VCaP (cell line): ENCODE results near the gene DCDC2C.

Experiments used
- H3K27ac ChIP-seq: fragments of 450-650 bp; 2 replicates; pipeline ENCODE4 v1.5.1; 2017
- CTCF ChIP-seq: fragments of 450-650 bp; conservative IDR thresholded peaks from 2 replicates; pipeline ENCODE4 v1.5.1; 2017; ENCODE audit warnings: mild to moderate bottlenecking, moderate library complexity

Gene DCDC2C

GRCh38 chr2:3751251-3751650, 47.9 kb downstream of the DCDC2C start:
- H3K27ac ChIP-seq, result no peak overlapping the region
- no peak for TF ChIP-seq CTCF

- no peak for TF ChIP-seq CTCF
- no peak overlapping the region for H3K27ac ChIP-seq
Measured at GRCh38 chr2:3751806-3752205, 48.4 kb downstream of the DCDC2C start.

GRCh38 chr2:3752376-3752775, 49.0 kb downstream of the DCDC2C start:
- no peak for TF ChIP-seq CTCF
- H3K27ac ChIP-seq, result no peak overlapping the region

- no peak overlapping the region for H3K27ac ChIP-seq
- TF ChIP-seq CTCF, result no peak
Measured at GRCh38 chr2:3753561-3753960, 50.2 kb downstream of the DCDC2C start.

- no peak overlapping the region for H3K27ac ChIP-seq
- 0 out of 2 replicates have a peak, but pooled peaks have one; percentile 6 for TF ChIP-seq CTCF
Measured at GRCh38 chr2:3754280-3754679, 50.9 kb downstream of the DCDC2C start.

- H3K27ac ChIP-seq, result no peak overlapping the region
Measured at GRCh38 chr2:3754795-3755194, 51.4 kb downstream of the DCDC2C start.

GRCh38 chr2:3755277-3755676, 51.9 kb downstream of the DCDC2C start:
- TF ChIP-seq CTCF, result no peak
- no peak overlapping the region for H3K27ac ChIP-seq

More at GRCh38 chr2:3754795-3755194, 51.4 kb downstream of the DCDC2C start:
- no peak for TF ChIP-seq CTCF
